ENCODE results near the gene CALHM5. TPM values are rescaled to one million over a fixed set of nuclear protein-coding genes. Genes with fewer than 3 reads are reported as not detected.

Gene CALHM5
- total RNA-seq, 4 donors from 2014 or later: 0.27 to 3.8 (median 0.64) TPM; not detected in 1

GRCh38 chr6:116497113-116497676 lies 14.2 kb upstream of the CALHM5 start:
- H3K27me3 ChIP-seq: no peaks in the 10 kb centered on the region
- H3K4me3 ChIP-seq: no peak overlapping the region
- H3K9me3 ChIP-seq: no peaks in the 10 kb centered on the region
- H3K4me1 ChIP-seq: no peaks in the 10 kb centered on the region
- intact Hi-C loops (cut with DNase I; ENCODE audit: low total_unique reads) (no loop called here), in situ Hi-C loops (cut with MboI; ENCODE audit: low pct_ligation_motif_present in 1 of 4, low pct_unique_long_range_greater_than_20kb in 1 of 4, low sequenced_read_pairs in 3 of 4) (no loop called here)
- no peak for DNase-seq
- no peaks in the 10 kb centered on the region for H3K36me3 ChIP-seq
- H3K27ac ChIP-seq: no peak overlapping the region
- TF ChIP-seq POLR2AphosphoS5 (IDR thresholded peaks at IDR 0.05) (no peak), CTCF (IDR thresholded peaks at IDR 0.05) (no peak), POLR2A (IDR thresholded peaks at IDR 0.05) (no peak), EP300 (IDR thresholded peaks at IDR 0.05; ENCODE audit: low read depth) (no peak)
- 52 to 63% methylated on average over 3 of the region's 3 CpGs for WGBS, 2 donors (ENCODE audit: low coverage in 1 of 2)

DNA sequence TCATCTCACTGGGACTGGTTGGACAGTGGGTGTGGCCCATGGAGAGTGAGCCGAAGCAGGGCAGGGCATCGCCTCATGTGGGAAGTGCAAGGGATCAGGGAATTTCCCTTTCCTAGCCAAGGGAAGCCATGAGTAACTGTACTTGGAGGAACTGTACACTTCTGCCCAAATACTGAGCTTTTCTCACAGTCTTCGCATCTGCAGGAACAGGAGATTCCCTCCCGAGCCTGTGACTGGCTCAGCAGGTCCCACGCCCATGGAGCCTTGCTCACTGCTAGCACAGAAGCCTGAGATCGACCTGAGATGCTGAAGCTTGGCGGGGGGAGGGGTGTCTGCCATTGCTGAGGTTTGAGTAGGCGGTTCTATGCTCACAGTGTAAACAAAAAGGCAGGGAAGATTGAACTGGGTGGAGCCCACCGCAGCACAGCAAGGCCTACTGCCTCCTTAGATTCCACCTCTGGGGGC lies 10.4 kb upstream of the CALHM5 start:
- intact Hi-C loops (cut with DNase I; ENCODE audit: low total_unique reads): no loop called here
- no peaks in the 10 kb centered on the region for H3K27me3 ChIP-seq

DNA sequence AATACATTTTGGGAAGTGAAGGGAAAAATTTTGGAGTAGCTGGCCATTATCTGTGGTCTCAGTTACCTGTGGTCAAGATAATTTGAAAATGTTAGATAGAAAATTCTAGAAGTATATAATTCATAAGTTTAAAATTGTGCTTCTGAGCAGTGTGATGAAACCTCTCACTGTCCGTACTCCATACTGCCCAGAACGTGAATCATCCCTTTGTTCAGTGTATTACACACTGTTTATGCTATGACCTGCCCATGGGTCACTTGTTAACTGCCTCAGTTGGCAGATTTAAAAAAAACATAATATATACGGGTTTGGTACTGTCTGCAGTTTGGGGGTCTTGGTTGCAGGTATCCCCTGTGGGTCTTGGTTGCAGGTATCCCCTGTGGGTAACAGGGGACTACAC lies 4.1 kb upstream of the CALHM5 start:
- WGBS, 2 donors (ENCODE audit: low coverage in 1 of 2): 86 to 100% methylated on average over 2 to 3 of the region's 3 CpGs
- in situ Hi-C loops (cut with MboI; ENCODE audit: low pct_ligation_motif_present in 1 of 4, low pct_unique_long_range_greater_than_20kb in 1 of 4, low sequenced_read_pairs in 3 of 4) (no loop called here), intact Hi-C loops (cut with DNase I; ENCODE audit: low total_unique reads) (no loop called here)
- Histone ChIP-seq H3K27ac (no peak overlapping the region), H3K9me3 (no peaks in the 10 kb centered on the region), H3K36me3 (no peaks in the 10 kb centered on the region), H3K27me3 (no peaks in the 10 kb centered on the region), H3K4me3 (no peak overlapping the region), H3K4me1 (peaks cover 0 to 4% (median 0%) of the 10 kb centered on the region in 4 donors)
- no peak for DNase-seq
- TF ChIP-seq POLR2A (IDR thresholded peaks at IDR 0.05): no peak
- no peak for TF ChIP-seq POLR2AphosphoS5 (IDR thresholded peaks at IDR 0.05)
- TF ChIP-seq EP300 (IDR thresholded peaks at IDR 0.05; ENCODE audit: low read depth): no peak
- TF ChIP-seq CTCF (IDR thresholded peaks at IDR 0.05): no peak

More for the DNA sequence above, 10.4 kb upstream of the CALHM5 start:
- DNase-seq: no peak
- no peaks in the 10 kb centered on the region for H3K4me1 ChIP-seq
- in situ Hi-C loops (cut with MboI; ENCODE audit: low pct_ligation_motif_present in 1 of 4, low pct_unique_long_range_greater_than_20kb in 1 of 4, low sequenced_read_pairs in 3 of 4): no loop called here
- no peak for TF ChIP-seq POLR2A (IDR thresholded peaks at IDR 0.05)
- no peak for TF ChIP-seq POLR2AphosphoS5 (IDR thresholded peaks at IDR 0.05)
- no peak for TF ChIP-seq CTCF (IDR thresholded peaks at IDR 0.05)
- TF ChIP-seq EP300 (IDR thresholded peaks at IDR 0.05; ENCODE audit: low read depth): no peak
- no peaks in the 10 kb centered on the region for H3K9me3 ChIP-seq
- WGBS, 2 donors (ENCODE audit: low coverage in 1 of 2): 49% methylated on average over 9 of the region's 9 CpGs; no CpG with 5 or more reads in 1 of the 2 donors
- no peak overlapping the region for H3K27ac ChIP-seq
- no peak overlapping the region for H3K4me3 ChIP-seq
- H3K36me3 ChIP-seq: no peaks in the 10 kb centered on the region

GRCh38 chr6:116508527-116508926 lies 2.9 kb upstream of the CALHM5 start:
- no peaks in the 10 kb centered on the region for H3K36me3 ChIP-seq
- intact Hi-C loops (cut with DNase I; ENCODE audit: low total_unique reads) (no loop called here), in situ Hi-C loops (cut with MboI; ENCODE audit: low pct_ligation_motif_present in 1 of 4, low pct_unique_long_range_greater_than_20kb in 1 of 4, low sequenced_read_pairs in 3 of 4) (no loop called here)
- H3K27me3 ChIP-seq: no peaks in the 10 kb centered on the region
- H3K9me3 ChIP-seq: no peaks in the 10 kb centered on the region
- H3K4me1 ChIP-seq: peaks cover 0 to 13% (median 0%) of the 10 kb centered on the region in 4 donors
- DNase-seq: no peak
- no peak overlapping the region for H3K4me3 ChIP-seq
- TF ChIP-seq CTCF (IDR thresholded peaks at IDR 0.05) (no peak), POLR2A (IDR thresholded peaks at IDR 0.05) (no peak), POLR2AphosphoS5 (IDR thresholded peaks at IDR 0.05) (no peak), EP300 (IDR thresholded peaks at IDR 0.05; ENCODE audit: low read depth) (no peak)
- no peak overlapping the region for H3K27ac ChIP-seq
